K562 (cell line): ENCODE data around the gene MED16. TPM values are rescaled to one million over a fixed set of nuclear protein-coding genes. Genes with fewer than 3 reads are reported as not detected.

ENCODE experiments used
- ASH1L ChIP-seq: fragments of 450-650 bp; IDR thresholded peaks from 2 replicates; pipeline ENCODE4 v1.6.1; 2018; ENCODE audit warnings: borderline replicate concordance, mild to moderate bottlenecking, low read depth; ENCODE audit not compliant: partially characterized antibody
- CC2D1A ChIP-seq: fragments of 450-650 bp; IDR thresholded peaks from 2 replicates; pipeline ENCODE4 v1.6.1; 2017; ENCODE audit warnings: mild to moderate bottlenecking
- CHD4 ChIP-seq: fragments of 200-600 bp; sonication (generic); IDR thresholded peaks from 3 replicates; pipeline ENCODE4 v1.6.1; 2012; ENCODE audit warnings: low read depth, mild to moderate bottlenecking, mixed read lengths, low read length, inconsistent platforms; ENCODE audit not compliant: insufficient read depth, insufficient replicate concordance, poor library complexity, severe bottlenecking
- GTF3C2 ChIP-seq: IDR thresholded peaks from 3 replicates; pipeline ENCODE4 v1.6.1; 2011; ENCODE audit warnings: borderline replicate concordance, mild to moderate bottlenecking, moderate library complexity; ENCODE audit not compliant: insufficient read length; ENCODE audit errors: extremely low read depth
- LEF1 ChIP-seq: fragments of 450-650 bp; IDR thresholded peaks from 2 replicates; pipeline ENCODE4 v1.6.1; 2016; ENCODE audit warnings: mild to moderate bottlenecking
- NBN ChIP-seq: fragments of 450-650 bp; IDR thresholded peaks from 2 replicates; pipeline ENCODE4 v1.6.1; 2016; ENCODE audit warnings: low read depth, mild to moderate bottlenecking
- NR3C1 ChIP-seq: sonication (generic); formaldehyde crosslinking; IDR thresholded peaks from 2 replicates; pipeline ENCODE4 v1.8.1; 2022; ENCODE audit warnings: missing genetic modification reagents
- NR4A1 ChIP-seq, 2 experiments: fragments of 250-450 bp in 1 of 2; fragments of 450-650 bp in 1 of 2; sonication (Bioruptor Pico) in 1 of 2; IDR thresholded peaks; 2 replicates each; pipeline versions ENCODE4 v1.4.0 to v1.6.1; 2016 to 2020; ENCODE audit warnings: mild to moderate bottlenecking in 2 of 2, missing compliant biosample characterization in 1 of 2, missing genetic modification characterization in 1 of 2, moderate library complexity in 1 of 2
- RNF2 ChIP-seq: sonication (generic); IDR thresholded peaks from 2 replicates; pipeline ENCODE4 v1.6.1; 2016
- SIN3A ChIP-seq, 2 experiments: fragments of 150-350 bp in 1 of 2; IDR thresholded peaks; 2 replicates each; pipeline ENCODE4 v1.6.1; 2011 to 2016; ENCODE audit warnings: borderline replicate concordance in 2 of 2, low read depth in 2 of 2, low read length in 2 of 2, mild to moderate bottlenecking in 2 of 2, moderate library complexity in 2 of 2; ENCODE audit not compliant: control insufficient read depth in 1 of 2
- TAF15 ChIP-seq: fragments of 200-400 bp; formaldehyde crosslinking; IDR thresholded peaks from 2 replicates; pipeline ENCODE4 v1.6.1; 2017; ENCODE audit warnings: mild to moderate bottlenecking, low read depth, low read length, moderate library complexity
- TCF3 ChIP-seq: sonication (generic); formaldehyde crosslinking; IDR thresholded peaks from 2 replicates; pipeline ENCODE4 v1.4.0; 2020; ENCODE audit warnings: mild to moderate bottlenecking, missing genetic modification reagents
- TFAP4 ChIP-seq: sonication (generic); formaldehyde crosslinking; IDR thresholded peaks from 2 replicates; pipeline ENCODE4 v1.8.0; 2022; ENCODE audit warnings: missing genetic modification reagents, mild to moderate bottlenecking, moderate library complexity, borderline replicate concordance
- TRIM24 ChIP-seq, 2 experiments: fragments of 450-650 bp; IDR thresholded peaks; 2 replicates each; pipeline ENCODE4 v1.6.1; 2016
- TRIM28 ChIP-seq: fragments of 450-650 bp; IDR thresholded peaks from 2 replicates; pipeline ENCODE4 v1.6.1; 2017
- ZBTB17 ChIP-seq: fragments of 450-650 bp; formaldehyde crosslinking; IDR thresholded peaks from 2 replicates; pipeline ENCODE4 v1.4.0; 2020; ENCODE audit warnings: mild to moderate bottlenecking
- ZBTB26 ChIP-seq: fragments of 450-650 bp; formaldehyde crosslinking; IDR thresholded peaks from 2 replicates; pipeline ENCODE4 v1.4.0; 2022; ENCODE audit warnings: missing genetic modification characterization
- ZNF253 ChIP-seq: fragments of 250-450 bp; sonication (Bioruptor Pico); conservative IDR thresholded peaks from 2 replicates; pipeline ENCODE4 v1.6.1; 2021; ENCODE audit warnings: mild to moderate bottlenecking
- ZNF384 ChIP-seq: IDR thresholded peaks from 2 replicates; pipeline ENCODE4 v1.6.1; 2012; ENCODE audit warnings: low read depth, low read length, improper control_type of control experiment
- polyA plus RNA-seq, 8 experiments: library from polyadenylated mRNA; depleted of rRNA in 4 of 8; stranded (reverse) in 5 of 8; unstranded in 3 of 8; fragments of >200 nt; fragmentation: Nextera tagmentation in 2 of 8; fragmentation: Illumina TruSeq in 1 of 8; extraction: Ambion mirVana in 2 of 8; extraction: Trizol in 1 of 8; gene quantifications; 2 replicates each; pipeline versions ENCODE4 v1.2.1 to v1.2.3, GENCODE V29; 2011 to 2014; ENCODE audit warnings: inconsistent platforms in 1 of 8, missing spikeins in 1 of 8
- total RNA-seq, 7 experiments: library from RNA; depleted of rRNA in 6 of 7; stranded (reverse); fragments of >200 nt in 6 of 7; fragmentation: Illumina TruSeq in 2 of 7; extraction: Trizol in 2 of 7; gene quantifications; 2 replicates each; pipeline versions ENCODE4 v1.2.1 to v1.2.3, GENCODE V29; 2011 to 2021; ENCODE audit warnings: low replicate concordance in 1 of 7
- TF ChIP-seq, protein P1 (sequence below): fragments of 200-400 bp; formaldehyde crosslinking; IDR thresholded peaks from 2 replicates; pipeline ENCODE4 v1.6.1; 2017; ENCODE audit warnings: mild to moderate bottlenecking, low read depth, low read length, moderate library complexity

MED16 gene
- total and polyA plus RNA-seq, 9 of the 15 experiments (the other 6 are each of a cell fraction or from before 2014, with no cell fraction given) = 0.89 to 59.9 (median 8.6) TPM

- TF ChIP-seq GTF3C2 (no peak), ZBTB17 (CRISPR knock-in tag) (peak; percentile 78; the same call in 1 of the 2 replicates), TAF15 (no peak), SIN3A (IDR thresholded peaks at IDR 0.05; ENCODE audit: borderline replicate concordance in 2 of 2, control insufficient read depth in 1 of 2, low read depth in 2 of 2, low read length in 2 of 2) (0 out of 4 replicates have a peak, but pooled peaks of 1 of the 2 experiments have one; percentile 47), CC2D1A (no peak), ZBTB26 (CRISPR knock-in tag) (no peak; the same call in 1 of the 2 replicates), TRIM24 (IDR thresholded peaks at IDR 0.05) (peak in 1 of 2 experiments; percentile 50; a peak in 1 of 4 replicates), NBN (peak; percentile 66; the same call in 1 of the 2 replicates), NR4A1 (CRISPR knock-in tag; IDR thresholded peaks at IDR 0.05) (no peak), NR4A1 (tag; IDR thresholded peaks at IDR 0.05) (peak; percentile 21; the same call in 1 of the 2 replicates), ZNF253 (CRISPR knock-in tag) (no peak), CHD4 (no peak), NR3C1 (no peak), LEF1 (peak; percentile 79; the same call in 1 of the 2 replicates), TCF3 (CRISPR knock-in tag) (peak; percentile 49), ASH1L (no peak), TFAP4 (CRISPR knock-in tag) (peak; percentile 42; the same call in 1 of the 2 replicates), RNF2 (peak; percentile 98; the same call in 1 of the 2 replicates), ZNF384 (no peak; the same call in 1 of the 2 replicates), TRIM28 (no peak)
- TF ChIP-seq, protein P1, sequence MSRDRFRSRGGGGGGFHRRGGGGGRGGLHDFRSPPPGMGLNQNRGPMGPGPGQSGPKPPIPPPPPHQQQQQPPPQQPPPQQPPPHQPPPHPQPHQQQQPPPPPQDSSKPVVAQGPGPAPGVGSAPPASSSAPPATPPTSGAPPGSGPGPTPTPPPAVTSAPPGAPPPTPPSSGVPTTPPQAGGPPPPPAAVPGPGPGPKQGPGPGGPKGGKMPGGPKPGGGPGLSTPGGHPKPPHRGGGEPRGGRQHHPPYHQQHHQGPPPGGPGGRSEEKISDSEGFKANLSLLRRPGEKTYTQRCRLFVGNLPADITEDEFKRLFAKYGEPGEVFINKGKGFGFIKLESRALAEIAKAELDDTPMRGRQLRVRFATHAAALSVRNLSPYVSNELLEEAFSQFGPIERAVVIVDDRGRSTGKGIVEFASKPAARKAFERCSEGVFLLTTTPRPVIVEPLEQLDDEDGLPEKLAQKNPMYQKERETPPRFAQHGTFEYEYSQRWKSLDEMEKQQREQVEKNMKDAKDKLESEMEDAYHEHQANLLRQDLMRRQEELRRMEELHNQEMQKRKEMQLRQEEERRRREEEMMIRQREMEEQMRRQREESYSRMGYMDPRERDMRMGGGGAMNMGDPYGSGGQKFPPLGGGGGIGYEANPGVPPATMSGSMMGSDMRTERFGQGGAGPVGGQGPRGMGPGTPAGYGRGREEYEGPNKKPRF = no peak
Observed at GRCh38 chr19:823565-824121, 69.3 kb downstream of the MED16 start (continued).
